ENCODE data around the gene SPAAR. TPM values are rescaled to one million over a fixed set of nuclear protein-coding genes. Genes with fewer than 3 reads are reported as not detected.

The SPAAR gene
- total RNA-seq, 2 donors from 2014 or later = 0.64 to 31.4 TPM

DNA sequence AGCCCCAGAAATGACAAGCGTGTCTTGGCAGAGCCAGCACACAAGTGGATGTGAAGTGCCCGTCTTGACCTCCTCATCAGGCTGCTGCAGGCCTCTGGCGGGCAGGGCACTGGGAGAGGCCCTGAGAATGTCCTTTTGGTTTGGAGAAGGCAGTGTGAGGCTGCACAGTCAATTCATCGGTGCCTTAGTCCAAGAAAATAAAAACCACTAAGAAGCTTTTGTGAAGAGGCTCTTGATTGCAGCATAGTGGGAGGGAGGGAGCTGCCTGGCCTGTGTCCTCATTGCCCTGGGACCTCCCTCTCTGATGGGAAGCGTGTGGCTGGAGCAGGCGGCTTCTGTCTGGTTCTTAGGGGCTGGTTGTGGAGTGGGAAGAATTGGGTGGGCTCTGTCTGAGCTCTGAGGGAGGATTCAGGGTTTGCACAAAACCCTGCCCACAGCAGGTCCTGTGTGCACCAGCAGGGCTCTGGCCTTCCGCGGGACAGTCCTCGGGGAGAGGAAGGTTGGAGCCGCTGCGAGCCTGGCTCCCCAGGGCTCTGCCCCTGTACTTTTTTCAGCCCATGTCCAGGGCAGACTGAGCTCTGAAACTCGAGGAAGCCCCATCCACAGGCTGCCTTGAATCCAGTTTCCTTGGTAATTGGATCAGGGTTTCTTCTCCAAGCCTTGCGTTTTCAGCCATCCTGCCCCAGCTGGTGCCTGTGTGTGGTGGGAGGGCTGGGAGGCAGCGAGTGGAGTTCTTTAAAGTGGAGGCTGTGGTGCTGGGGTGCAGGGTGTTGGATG is 2.2 kb upstream of the SPAAR start:
- Histone ChIP-seq H3K4me1 (replicated peaks) (peaks cover 46% of the 10 kb centered on the region), H3K9me3 (no peaks in the 10 kb centered on the region), H3K4me3 (no peak overlapping the region), H3K27ac (peak overlapping the region; percentile 79 to 81), H3K27me3 (replicated peaks; ENCODE audit: insufficient read depth) (no peaks in the 10 kb centered on the region), H3K36me3 (no peaks in the 10 kb centered on the region)
- intact Hi-C loops (cut with DNase I) = no loop called here
- no peak for DNase-seq (ENCODE audit: low spot score)
- WGBS = 56% methylated on average over 13 of the region's 14 CpGs
- TF ChIP-seq POLR2AphosphoS5 (IDR thresholded peaks at IDR 0.05) (peak; percentile 7), POLR2A (IDR thresholded peaks at IDR 0.05) (no peak)
- TF ChIP-seq, protein P1, sequence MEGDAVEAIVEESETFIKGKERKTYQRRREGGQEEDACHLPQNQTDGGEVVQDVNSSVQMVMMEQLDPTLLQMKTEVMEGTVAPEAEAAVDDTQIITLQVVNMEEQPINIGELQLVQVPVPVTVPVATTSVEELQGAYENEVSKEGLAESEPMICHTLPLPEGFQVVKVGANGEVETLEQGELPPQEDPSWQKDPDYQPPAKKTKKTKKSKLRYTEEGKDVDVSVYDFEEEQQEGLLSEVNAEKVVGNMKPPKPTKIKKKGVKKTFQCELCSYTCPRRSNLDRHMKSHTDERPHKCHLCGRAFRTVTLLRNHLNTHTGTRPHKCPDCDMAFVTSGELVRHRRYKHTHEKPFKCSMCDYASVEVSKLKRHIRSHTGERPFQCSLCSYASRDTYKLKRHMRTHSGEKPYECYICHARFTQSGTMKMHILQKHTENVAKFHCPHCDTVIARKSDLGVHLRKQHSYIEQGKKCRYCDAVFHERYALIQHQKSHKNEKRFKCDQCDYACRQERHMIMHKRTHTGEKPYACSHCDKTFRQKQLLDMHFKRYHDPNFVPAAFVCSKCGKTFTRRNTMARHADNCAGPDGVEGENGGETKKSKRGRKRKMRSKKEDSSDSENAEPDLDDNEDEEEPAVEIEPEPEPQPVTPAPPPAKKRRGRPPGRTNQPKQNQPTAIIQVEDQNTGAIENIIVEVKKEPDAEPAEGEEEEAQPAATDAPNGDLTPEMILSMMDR (IDR thresholded peaks at IDR 0.05) = peak in 1 of 4 experiments; percentile 6

DNA sequence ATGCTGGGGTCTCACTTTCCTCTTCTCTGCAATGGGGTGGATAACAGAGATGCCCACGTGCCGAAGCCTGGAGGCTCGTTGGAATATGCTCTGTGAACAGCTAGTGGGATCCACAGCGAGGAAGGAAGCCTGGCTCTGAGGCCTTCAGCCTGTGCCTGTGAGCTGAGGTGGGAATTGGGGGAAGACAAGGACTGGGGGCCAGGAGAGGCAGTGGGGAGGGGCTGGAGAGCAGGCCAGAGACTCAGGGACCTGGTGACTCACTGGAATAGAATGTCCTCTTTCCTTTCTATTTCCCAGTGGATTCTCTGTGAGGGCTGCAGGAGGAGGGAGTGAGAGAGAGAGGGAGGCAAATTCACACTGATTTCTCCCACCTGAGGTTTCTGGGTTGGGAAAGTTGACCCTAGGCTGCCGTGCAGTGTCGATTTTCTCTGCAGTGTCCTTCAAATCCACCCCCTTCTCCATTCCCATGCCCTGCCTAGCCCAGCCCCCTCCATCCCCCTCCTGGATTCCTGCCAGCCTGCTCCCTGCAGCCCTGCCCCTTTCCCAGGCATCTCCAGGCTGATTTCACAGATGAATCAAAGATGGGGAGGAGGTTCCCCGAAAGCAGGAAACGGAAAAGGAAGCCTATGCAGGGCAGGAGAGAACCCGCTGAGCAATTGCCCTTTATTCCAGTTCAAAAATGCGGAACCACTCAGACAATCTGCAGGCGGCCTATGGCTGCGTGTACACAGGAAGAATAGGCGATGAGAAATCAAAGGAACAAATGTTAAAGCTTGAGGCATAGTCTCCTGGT is 1.4 kb upstream of the SPAAR start:
- TF ChIP-seq, protein P1 (IDR thresholded peaks at IDR 0.05) = no peak
- TF ChIP-seq POLR2A (IDR thresholded peaks at IDR 0.05) = no peak
- peak; percentile 54 for TF ChIP-seq POLR2AphosphoS5 (IDR thresholded peaks at IDR 0.05)
- Histone ChIP-seq H3K4me1 (replicated peaks) (peaks cover 46% of the 10 kb centered on the region), H3K36me3 (no peaks in the 10 kb centered on the region), H3K4me3 (no peak overlapping the region), H3K9me3 (no peaks in the 10 kb centered on the region), H3K27me3 (replicated peaks; ENCODE audit: insufficient read depth) (no peaks in the 10 kb centered on the region), H3K27ac (peak overlapping the region; percentile 79 to 81)
- peak; percentile 28 for DNase-seq (ENCODE audit: low spot score)
- intact Hi-C loops (cut with DNase I) = no loop called here
- WGBS = 42% methylated on average over 13 of the region's 13 CpGs

DNA sequence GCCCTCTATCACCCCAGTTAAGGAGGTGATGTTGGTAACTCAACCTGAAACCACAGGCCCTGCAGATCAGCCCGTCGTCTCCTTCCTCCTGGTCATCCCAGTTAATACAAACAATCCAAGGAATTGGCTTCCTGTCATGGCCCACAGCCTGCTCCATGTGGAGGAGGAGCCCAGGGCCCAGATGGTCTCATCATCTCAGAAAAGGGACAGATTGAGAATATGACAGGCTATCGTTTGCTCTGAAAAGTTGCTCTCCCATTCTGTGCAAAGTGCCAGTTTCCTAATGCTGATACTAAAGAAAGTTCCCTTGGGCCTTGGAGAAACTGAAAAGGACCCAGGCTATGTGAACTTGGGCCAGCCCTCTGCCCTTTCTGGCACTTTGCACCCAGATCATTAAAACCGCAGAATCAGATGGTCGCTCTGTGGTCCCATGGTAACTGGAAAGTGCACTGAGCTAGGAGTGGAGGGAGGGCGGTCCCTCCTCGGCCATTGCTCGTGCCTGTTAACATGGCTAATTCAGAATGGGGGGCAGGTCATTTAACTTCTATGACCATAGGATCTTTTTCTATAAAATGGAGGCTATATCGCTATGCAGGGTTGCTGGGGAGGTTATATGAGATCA is 675 bp upstream of the SPAAR start:
- Histone ChIP-seq H3K27ac (peak overlapping the region; percentile 79 to 81), H3K4me3 (no peak overlapping the region), H3K36me3 (no peaks in the 10 kb centered on the region), H3K9me3 (no peaks in the 10 kb centered on the region), H3K4me1 (replicated peaks) (peaks cover 42% of the 10 kb centered on the region), H3K27me3 (replicated peaks; ENCODE audit: insufficient read depth) (no peaks in the 10 kb centered on the region)
- WGBS = 61% methylated on average over 9 of the region's 9 CpGs
- TF ChIP-seq POLR2A (IDR thresholded peaks at IDR 0.05) (no peak), POLR2AphosphoS5 (IDR thresholded peaks at IDR 0.05) (no peak)
- TF ChIP-seq, protein P1 (IDR thresholded peaks at IDR 0.05) = no peak
- no peak for DNase-seq (ENCODE audit: low spot score)
- intact Hi-C loops (cut with DNase I) = no loop called here

DNA sequence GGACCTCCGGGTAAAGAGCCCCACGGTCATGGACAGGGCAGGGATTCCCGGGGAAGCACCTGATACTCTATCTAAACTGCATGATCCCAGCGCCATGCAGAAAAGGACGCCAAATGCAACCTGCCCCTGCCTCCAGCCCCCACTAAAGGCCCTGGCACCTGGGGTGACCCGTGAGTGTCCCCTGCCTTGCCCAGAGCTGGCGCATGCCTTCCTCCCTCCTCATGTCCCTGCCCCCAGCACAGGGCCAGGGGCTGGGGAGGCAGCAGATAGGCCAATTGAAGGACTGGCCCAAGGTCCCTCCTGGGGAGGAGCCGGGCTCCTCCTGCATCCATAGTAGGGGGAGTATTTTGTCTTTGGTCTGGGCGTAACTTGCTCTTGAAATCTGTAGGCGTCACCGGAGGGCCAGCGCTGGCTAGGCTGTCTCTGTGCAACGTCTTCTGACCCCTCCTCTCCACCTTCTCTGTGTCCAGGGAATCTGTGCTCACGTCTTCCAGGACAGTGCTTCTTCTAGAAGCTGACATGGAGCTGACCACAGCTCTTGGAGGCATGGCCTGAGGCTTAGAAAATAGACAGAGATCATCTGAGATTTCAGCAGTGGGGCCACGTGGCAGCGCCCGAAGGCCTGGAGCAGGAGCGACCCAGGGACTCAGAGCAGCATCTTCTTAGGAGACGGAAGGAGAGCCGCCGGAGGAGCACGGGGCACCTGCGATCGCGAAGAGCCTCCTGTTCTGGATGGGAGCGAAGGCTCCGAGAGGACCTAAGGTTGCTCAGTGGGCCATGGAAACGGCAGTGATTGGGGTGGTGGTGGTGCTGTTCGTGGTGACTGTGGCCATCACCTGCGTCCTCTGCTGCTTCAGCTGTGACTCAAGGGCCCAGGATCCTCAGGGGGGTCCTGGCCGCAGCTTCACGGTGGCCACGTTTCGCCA is 660 bp downstream of the SPAAR start:
- Histone ChIP-seq H3K4me3 (no peak overlapping the region), H3K36me3 (no peaks in the 10 kb centered on the region), H3K27ac (peak overlapping the region; percentile 79 to 81), H3K9me3 (no peaks in the 10 kb centered on the region), H3K27me3 (replicated peaks; ENCODE audit: insufficient read depth) (no peaks in the 10 kb centered on the region), H3K4me1 (replicated peaks) (peaks cover 36% of the 10 kb centered on the region)
- 90% methylated on average over 34 of the region's 34 CpGs for WGBS
- no peak for DNase-seq (ENCODE audit: low spot score)
- TF ChIP-seq POLR2AphosphoS5 (IDR thresholded peaks at IDR 0.05) = no peak
- TF ChIP-seq, protein P1 (IDR thresholded peaks at IDR 0.05) = no peak
- TF ChIP-seq POLR2A (IDR thresholded peaks at IDR 0.05) = no peak
- intact Hi-C loops (cut with DNase I) = no loop called here

Data from prostate gland (tissue), 2 donors.